Suprapubic skin (tissue), 4 donors: ENCODE measurements around the gene C19orf12. TPM values are rescaled to one million over a fixed set of nuclear protein-coding genes. Genes with fewer than 3 reads are reported as not detected.

Experiments used
- DNase-seq, 2 donors: peaks; one replicate each; pipeline ENCODE4 v3.0.0-alpha.2; 2019; ENCODE audit warnings: low spot score in 2 of 2
- H3K27ac ChIP-seq: fragments of 200-600 bp; sonication (generic); one replicate; pipeline ENCODE4 v1.5.1; 2019
- H3K27me3 ChIP-seq: fragments of 200-600 bp; sonication (generic); one replicate; pipeline ENCODE4 v1.5.1; 2019
- H3K36me3 ChIP-seq: fragments of 200-600 bp; sonication (generic); one replicate; pipeline ENCODE4 v1.5.1; 2019
- H3K4me1 ChIP-seq: fragments of 200-600 bp; sonication (generic); one replicate; pipeline ENCODE4 v1.5.1; 2019
- H3K4me3 ChIP-seq: fragments of 200-600 bp; sonication (generic); one replicate; pipeline ENCODE4 v1.5.1; 2019; ENCODE audit warnings: mild to moderate bottlenecking
- H3K9me3 ChIP-seq: fragments of 200-600 bp; sonication (generic); one replicate; pipeline ENCODE4 v1.5.1; 2019
- EP300 ChIP-seq: sonication (generic); formaldehyde crosslinking; IDR thresholded peaks from one replicate; pipeline ENCODE4 v1.6.1; 2017; ENCODE audit warnings: antibody characterized with exemption
- POLR2A ChIP-seq, 2 donors: fragments of 450-650 bp; IDR thresholded peaks; one replicate each; pipeline ENCODE4 v1.6.1; 2017; ENCODE audit warnings: antibody characterized with exemption in 2 of 2, mild to moderate bottlenecking in 2 of 2, moderate library complexity in 2 of 2
- POLR2AphosphoS5 ChIP-seq, 3 donors: sonication (generic); formaldehyde crosslinking; IDR thresholded peaks; one replicate each; pipeline ENCODE4 v1.6.1; 2017; ENCODE audit warnings: antibody characterized with exemption in 3 of 3
- WGBS: methylation state at CpG from one replicate; pipeline ENCODE4 v1.1.5; 2018; 5-methylcytosine and 5-hydroxymethylcytosine counted together
- total RNA-seq, 4 donors: library from RNA; depleted of rRNA; stranded (reverse); fragments of >200 nt; gene quantifications; one replicate each; pipeline ENCODE4 v1.1.0, GENCODE V29; 2016
- TF ChIP-seq, protein P1 (sequence below), 2 donors: fragments of 200-600 bp in 1 of 2; fragments of 450-650 bp in 1 of 2; sonication (generic) in 1 of 2; IDR thresholded peaks; one replicate each; pipeline ENCODE4 v1.5.1; 2016 to 2019; ENCODE audit warnings: antibody characterized with exemption in 2 of 2, mild to moderate bottlenecking in 1 of 2, moderate library complexity in 1 of 2

The C19orf12 gene
- total RNA-seq, 4 donors from 2014 or later = 19.6 to 35.8 (median 27.3) TPM

DNA sequence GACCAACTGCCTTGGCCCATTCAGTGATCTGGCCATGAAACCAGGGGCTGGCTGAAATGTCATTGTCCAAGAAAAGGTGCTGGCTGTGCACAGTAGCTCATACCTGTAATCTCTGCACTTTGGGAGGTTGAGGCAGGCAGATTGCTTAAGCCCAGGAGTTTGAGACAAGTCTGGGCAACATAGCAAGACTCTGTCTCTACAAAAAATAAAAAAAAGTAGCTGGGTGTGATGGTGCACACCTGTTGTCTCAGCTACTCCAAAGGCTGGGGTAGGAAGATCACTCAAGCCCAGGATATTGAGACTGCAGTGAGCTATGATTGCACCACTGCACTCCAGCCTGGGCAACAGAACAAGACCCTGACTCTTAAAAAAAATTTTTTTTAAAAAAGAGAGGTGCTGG is 28.6 kb upstream of the C19orf12 start:
- H3K27me3 ChIP-seq = no peaks in the 10 kb centered on the region
- H3K9me3 ChIP-seq = no peaks in the 10 kb centered on the region
- DNase-seq = no peak

GRCh38 chr19:29741776-29742175 is 26.7 kb upstream of the C19orf12 start:
- Histone ChIP-seq H3K4me3 (no peak overlapping the region), H3K36me3 (no peaks in the 10 kb centered on the region), H3K27ac (no peak overlapping the region), H3K9me3 (no peaks in the 10 kb centered on the region), H3K4me1 (no peaks in the 10 kb centered on the region), H3K27me3 (peaks cover 12% of the 10 kb centered on the region)
- TF ChIP-seq, protein P1, sequence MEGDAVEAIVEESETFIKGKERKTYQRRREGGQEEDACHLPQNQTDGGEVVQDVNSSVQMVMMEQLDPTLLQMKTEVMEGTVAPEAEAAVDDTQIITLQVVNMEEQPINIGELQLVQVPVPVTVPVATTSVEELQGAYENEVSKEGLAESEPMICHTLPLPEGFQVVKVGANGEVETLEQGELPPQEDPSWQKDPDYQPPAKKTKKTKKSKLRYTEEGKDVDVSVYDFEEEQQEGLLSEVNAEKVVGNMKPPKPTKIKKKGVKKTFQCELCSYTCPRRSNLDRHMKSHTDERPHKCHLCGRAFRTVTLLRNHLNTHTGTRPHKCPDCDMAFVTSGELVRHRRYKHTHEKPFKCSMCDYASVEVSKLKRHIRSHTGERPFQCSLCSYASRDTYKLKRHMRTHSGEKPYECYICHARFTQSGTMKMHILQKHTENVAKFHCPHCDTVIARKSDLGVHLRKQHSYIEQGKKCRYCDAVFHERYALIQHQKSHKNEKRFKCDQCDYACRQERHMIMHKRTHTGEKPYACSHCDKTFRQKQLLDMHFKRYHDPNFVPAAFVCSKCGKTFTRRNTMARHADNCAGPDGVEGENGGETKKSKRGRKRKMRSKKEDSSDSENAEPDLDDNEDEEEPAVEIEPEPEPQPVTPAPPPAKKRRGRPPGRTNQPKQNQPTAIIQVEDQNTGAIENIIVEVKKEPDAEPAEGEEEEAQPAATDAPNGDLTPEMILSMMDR (IDR thresholded peaks at IDR 0.05) = no peak
- TF ChIP-seq EP300 = no peak
- TF ChIP-seq POLR2AphosphoS5 (IDR thresholded peaks at IDR 0.05) = no peak
- no peak for TF ChIP-seq POLR2A (IDR thresholded peaks at IDR 0.05)
- no peak for DNase-seq
- WGBS = 42% methylated on average over 5 of the region's 5 CpGs

More for the DNA sequence above, 28.6 kb upstream of the C19orf12 start:
- Histone ChIP-seq H3K4me1 (no peaks in the 10 kb centered on the region), H3K4me3 (no peak overlapping the region), H3K36me3 (no peaks in the 10 kb centered on the region), H3K27ac (no peak overlapping the region)
- TF ChIP-seq, protein P1 (IDR thresholded peaks at IDR 0.05) = no peak
- TF ChIP-seq POLR2AphosphoS5 (IDR thresholded peaks at IDR 0.05) (no peak), POLR2A (IDR thresholded peaks at IDR 0.05) (no peak), EP300 (no peak)

DNA sequence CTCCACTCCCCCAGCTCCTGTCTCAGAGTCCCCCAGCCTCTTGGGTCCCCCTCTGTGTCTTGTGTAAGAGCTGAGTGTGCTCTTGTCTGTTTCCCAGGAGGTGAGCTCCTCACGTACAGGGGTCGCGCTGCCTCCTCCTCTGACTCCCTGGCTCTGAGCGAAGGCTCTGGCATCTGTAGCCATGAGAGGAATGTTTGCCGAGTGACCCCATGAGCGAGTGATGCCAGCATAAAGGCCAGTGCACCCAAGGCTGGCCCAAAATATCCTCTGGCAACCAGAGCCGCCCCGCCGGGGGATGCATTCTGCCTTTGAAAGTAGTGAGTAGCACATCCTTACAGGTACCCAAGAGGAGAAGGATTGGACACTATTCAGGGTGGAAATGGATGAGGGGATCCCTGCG is 26.2 kb upstream of the C19orf12 start:
- H3K9me3 ChIP-seq = no peaks in the 10 kb centered on the region
- H3K27ac ChIP-seq = no peak overlapping the region
- H3K36me3 ChIP-seq = no peaks in the 10 kb centered on the region
- no peak overlapping the region for H3K4me3 ChIP-seq
- TF ChIP-seq, protein P1 (IDR thresholded peaks at IDR 0.05) = no peak
- TF ChIP-seq EP300 (no peak), POLR2AphosphoS5 (IDR thresholded peaks at IDR 0.05) (no peak), POLR2A (IDR thresholded peaks at IDR 0.05) (no peak)
- WGBS = 91% methylated on average over 6 of the region's 10 CpGs
- no peaks in the 10 kb centered on the region for H3K4me1 ChIP-seq
- DNase-seq = no peak
- peaks cover 12% of the 10 kb centered on the region for H3K27me3 ChIP-seq

GRCh38 chr19:29737461-29738000 is 22.5 kb upstream of the C19orf12 start:
- Histone ChIP-seq H3K4me3 (no peak overlapping the region), H3K27me3 (peaks cover 32% of the 10 kb centered on the region), H3K27ac (no peak overlapping the region), H3K36me3 (no peaks in the 10 kb centered on the region), H3K4me1 (no peaks in the 10 kb centered on the region), H3K9me3 (no peaks in the 10 kb centered on the region)
- TF ChIP-seq, protein P1 (IDR thresholded peaks at IDR 0.05) = no peak
- no peak for TF ChIP-seq POLR2A (IDR thresholded peaks at IDR 0.05)
- TF ChIP-seq EP300 = no peak
- no peak for TF ChIP-seq POLR2AphosphoS5 (IDR thresholded peaks at IDR 0.05)
- DNase-seq = no peak
- WGBS = 80% methylated on average over 2 of the region's 11 CpGs

DNA sequence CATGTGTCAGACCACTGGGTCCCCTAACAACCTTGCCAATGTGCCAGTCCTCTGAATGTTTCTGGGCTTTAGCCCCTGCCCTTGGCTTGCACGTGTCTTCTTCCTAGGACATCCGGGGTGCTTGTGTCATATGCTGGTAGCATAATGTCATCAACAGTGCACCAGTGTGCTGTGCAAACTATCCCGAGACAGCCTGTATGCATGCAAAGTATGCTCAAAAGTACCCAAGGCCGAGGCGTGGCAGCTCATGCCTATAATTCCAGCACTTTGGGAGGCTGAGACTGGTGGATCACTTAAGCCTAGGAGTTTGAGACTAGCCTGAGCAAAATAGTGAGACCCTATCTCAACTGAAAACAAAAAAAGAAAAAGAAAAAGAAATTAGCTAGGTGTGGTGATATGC is 20.8 kb upstream of the C19orf12 start:
- Histone ChIP-seq H3K36me3 (no peaks in the 10 kb centered on the region), H3K9me3 (no peaks in the 10 kb centered on the region), H3K27me3 (peaks cover 32% of the 10 kb centered on the region), H3K4me1 (no peaks in the 10 kb centered on the region), H3K4me3 (no peak overlapping the region), H3K27ac (no peak overlapping the region)
- 81% methylated on average over 4 of the region's 5 CpGs for WGBS
- DNase-seq = no peak
- TF ChIP-seq, protein P1 (IDR thresholded peaks at IDR 0.05) = no peak
- TF ChIP-seq POLR2A (IDR thresholded peaks at IDR 0.05) = no peak
